GM18519 (cell line): Measurements from ENCODE around the gene DENND4B.
"Not testable (repeated sequence)": the region's sequence is repeated elsewhere in the genome, so short reads cannot be mapped to it uniquely, and the experiment has no call there.

Source experiments
- ATAC-seq: cut with Tn5 transposase; IDR thresholded peaks from one replicate; pipeline ENCODE4 v1.9.1; 2021; ENCODE audit warnings: mild to moderate bottlenecking, moderate library complexity; ENCODE audit not compliant: unreplicated experiment, low FRiP score

The DENND4B gene

GRCh38 chr1:153946622-153947241 lies at the start of gene DENND4B:
TSS of gene DENND4B (minus strand) at chr1:153946718. CDS start at chr1:153944374, 2,344 bp downstream.
- peak; percentile 44 for ATAC-seq

- no peak for ATAC-seq
Observed at GRCh38 chr1:153995640-153996039, 49.1 kb upstream of the DENND4B start.

- ATAC-seq: no peak
Observed at GRCh38 chr1:153995202-153995601, 48.7 kb upstream of the DENND4B start.

- ATAC-seq: no peak
Observed at GRCh38 chr1:153991806-153992205, 45.3 kb upstream of the DENND4B start.

- no peak for ATAC-seq
Observed at GRCh38 chr1:153991151-153991630, 44.7 kb upstream of the DENND4B start.

- peak; percentile 66 for ATAC-seq
Observed at GRCh38 chr1:153990468-153991150, 44.1 kb upstream of the DENND4B start, which contains the start of gene RPS27. TSS of gene RPS27 (plus strand) at chr1:153990762. CDS start at chr1:153990797, 35 bp downstream.

GRCh38 chr1:153987621-153988020 lies 41.1 kb upstream of the DENND4B start:
- no peak for ATAC-seq

- ATAC-seq: no peak
Observed at GRCh38 chr1:153985941-153986761, 39.6 kb upstream of the DENND4B start, which contains the start of gene RAB13. TSS of gene RAB13 (minus strand) at chr1:153986339. CDS start at chr1:153986236, 103 bp downstream.

- ATAC-seq: no peak
Observed at GRCh38 chr1:153985341-153985912, 38.9 kb upstream of the DENND4B start.

- no peak for ATAC-seq
Observed at GRCh38 chr1:153984123-153984894, 37.8 kb upstream of the DENND4B start.

GRCh38 chr1:153981735-153982134 lies 35.2 kb upstream of the DENND4B start:
- ATAC-seq: not testable (repeated sequence)

- ATAC-seq: not testable (repeated sequence)
Observed at GRCh38 chr1:153979091-153979490, 32.6 kb upstream of the DENND4B start.

GRCh38 chr1:153978274-153978909 lies 31.9 kb upstream of the DENND4B start:
- ATAC-seq: no peak

GRCh38 chr1:153977250-153978240 lies 31.0 kb upstream of the DENND4B start, which contains the start of gene JTB:
TSS of gene JTB (minus strand) at chr1:153977674. CDS start at chr1:153977252, 422 bp downstream.
- no peak for ATAC-seq

GRCh38 chr1:153976819-153977249 lies 30.3 kb upstream of the DENND4B start:
- no peak for ATAC-seq

GRCh38 chr1:153973525-153973924 lies 27.0 kb upstream of the DENND4B start:
- no peak for ATAC-seq

GRCh38 chr1:153973071-153973470 lies 26.6 kb upstream of the DENND4B start:
- ATAC-seq: no peak

GRCh38 chr1:153970346-153970745 lies 23.8 kb upstream of the DENND4B start:
- ATAC-seq: no peak
